Fibroblast of lung (primary cell): ENCODE measurements around the gene LAPTM5. TPM values are rescaled to one million over a fixed set of nuclear protein-coding genes. Genes with fewer than 3 reads are reported as not detected.

ENCODE experiments used
- DNase-seq, 2 donors: peaks; one replicate each; pipeline versions ENCODE4 v3.0.0 to v3.0.0-alpha.2; 2010; ENCODE audit warnings: low read depth in 2 of 2
- H2AFZ ChIP-seq: 2 replicates; pipeline ENCODE4 v1.5.1; 2012; ENCODE audit warnings: low read length, control low read depth, inconsistent platforms
- H3K27ac ChIP-seq: 2 replicates; pipeline ENCODE4 v1.5.1; 2011; ENCODE audit warnings: low read length, control low read depth; ENCODE audit not compliant: insufficient read depth
- H3K27me3 ChIP-seq: 2 replicates; pipeline ENCODE4 v1.5.1; 2011; ENCODE audit warnings: mild to moderate bottlenecking, low read length; ENCODE audit not compliant: control insufficient read depth, insufficient read depth
- H3K36me3 ChIP-seq: 2 replicates; pipeline ENCODE4 v1.5.1; 2011; ENCODE audit warnings: low read length; ENCODE audit not compliant: control insufficient read depth, insufficient read depth
- H3K4me1 ChIP-seq: 2 replicates; pipeline ENCODE4 v1.5.1; 2011; ENCODE audit warnings: low read length; ENCODE audit not compliant: control insufficient read depth, insufficient read depth; ENCODE audit errors: extremely low read depth
- H3K4me2 ChIP-seq: 2 replicates; pipeline ENCODE4 v1.5.1; 2011; ENCODE audit warnings: low read length, control low read depth; ENCODE audit not compliant: insufficient read depth; ENCODE audit errors: extremely low read depth
- H3K4me3 ChIP-seq, 4 experiments: fragments of 200-600 bp in 1 of 4; sonication (generic) in 1 of 4; replicated peaks in 1 of 4; 2 replicates each; pipeline ENCODE4 v1.5.1; 2011 to 2016; ENCODE audit warnings: low read length in 4 of 4, low read depth in 3 of 4, mild to moderate bottlenecking in 3 of 4, control low read depth in 2 of 4, inconsistent platforms in 1 of 4, mixed read lengths in 1 of 4; ENCODE audit not compliant: insufficient read depth in 1 of 4; ENCODE audit errors: control extremely low read depth in 1 of 4
- H3K79me2 ChIP-seq: 2 replicates; pipeline ENCODE4 v1.5.1; 2012; ENCODE audit warnings: mild to moderate bottlenecking, low read length, inconsistent platforms; ENCODE audit not compliant: control insufficient read depth, insufficient read depth
- H3K9ac ChIP-seq: 2 replicates; pipeline ENCODE4 v1.5.1; 2011; ENCODE audit warnings: mild to moderate bottlenecking, low read length, control low read depth; ENCODE audit not compliant: insufficient read depth
- H3K9me3 ChIP-seq: 2 replicates; pipeline ENCODE4 v1.5.1; 2012; ENCODE audit warnings: low read depth, low read length; ENCODE audit not compliant: control insufficient read depth, insufficient read depth
- H4K20me1 ChIP-seq: 2 replicates; pipeline ENCODE4 v1.5.1; 2011; ENCODE audit warnings: low read length; ENCODE audit not compliant: control insufficient read depth, insufficient read depth; ENCODE audit errors: extremely low read depth
- CTCF ChIP-seq, 2 donors: IDR thresholded peaks in 1 of 2; conservative IDR thresholded peaks in 1 of 2; 1 replicate in 1 of 2; 2 replicates in 1 of 2; pipeline ENCODE4 v1.5.1; 2011 to 2012; ENCODE audit warnings: low read length in 2 of 2, control low read depth in 1 of 2, inconsistent platforms in 1 of 2, low read depth in 1 of 2, mild to moderate bottlenecking in 1 of 2
- EZH2 ChIP-seq: IDR thresholded peaks from 2 replicates; pipeline ENCODE4 v1.5.1; 2012; ENCODE audit warnings: low read length, control low read depth, mild to moderate bottlenecking; ENCODE audit errors: missing control alignments
- polyA plus RNA-seq, 2 donors: library from polyadenylated mRNA; depleted of rRNA in 1 of 2; stranded (reverse) in 1 of 2; unstranded in 1 of 2; fragments of >200 nt; gene quantifications; 2 replicates each; pipeline ENCODE4 v1.2.1, GENCODE V29; 2011 to 2012; ENCODE audit warnings: missing spikeins in 1 of 2
- total RNA-seq: library from RNA; depleted of rRNA; stranded (reverse); fragments of >200 nt; gene quantifications from 2 replicates; pipeline ENCODE4 v1.2.1, GENCODE V29; 2014

LAPTM5 gene
- total and polyA plus RNA-seq, 2 donors (not counting 1 experiment from before 2014, with no cell fraction given): under 0.01 to 0.32 TPM

- peaks cover 5% of the 10 kb centered on the region for H3K27me3 ChIP-seq
- no peak overlapping the region for H3K27ac ChIP-seq
- H3K9me3 ChIP-seq: no peaks in the 10 kb centered on the region
- no peaks in the 10 kb centered on the region for H3K4me1 ChIP-seq
- no peak overlapping the region for H3K9ac ChIP-seq
- H3K36me3 ChIP-seq: no peaks in the 10 kb centered on the region
- no peak overlapping the region for H3K4me2 ChIP-seq
- no peak overlapping the region for H2AFZ ChIP-seq
- no peak overlapping the region for H3K4me3 ChIP-seq
- TF ChIP-seq EZH2: no peak
- TF ChIP-seq CTCF (conservative IDR thresholded peaks at IDR 0.05 in 1 of 2, IDR thresholded peaks at IDR 0.05 in 1 of 2; ENCODE audit: low read depth in 1 of 2, low read length in 2 of 2): no peak
- no peaks in the 10 kb centered on the region for H3K79me2 ChIP-seq
- DNase-seq: no peak
- H4K20me1 ChIP-seq: no peaks in the 10 kb centered on the region
These were observed 19.7 kb upstream of the LAPTM5 start for GRCh38 chr1:30777060-30777903.

- Histone ChIP-seq H3K9ac (no peak overlapping the region), H3K27me3 (peaks cover 5% of the 10 kb centered on the region), H3K4me2 (no peak overlapping the region), H2AFZ (no peak overlapping the region), H3K27ac (no peak overlapping the region), H3K36me3 (no peaks in the 10 kb centered on the region), H3K79me2 (no peaks in the 10 kb centered on the region), H3K4me1 (no peaks in the 10 kb centered on the region), H4K20me1 (no peaks in the 10 kb centered on the region), H3K4me3 (no peak overlapping the region), H3K9me3 (no peaks in the 10 kb centered on the region)
- DNase-seq: no peak
- TF ChIP-seq EZH2 (no peak), CTCF (conservative IDR thresholded peaks at IDR 0.05 in 1 of 2, IDR thresholded peaks at IDR 0.05 in 1 of 2; ENCODE audit: low read depth in 1 of 2, low read length in 2 of 2) (no peak)
These were observed 18.8 kb upstream of the LAPTM5 start for GRCh38 chr1:30776097-30777059.

GRCh38 chr1:30775433-30775975 is 17.9 kb upstream of the LAPTM5 start:
- no peak for DNase-seq
- H3K4me2 ChIP-seq: no peak overlapping the region
- no peak overlapping the region for H3K27ac ChIP-seq
- H2AFZ ChIP-seq: no peak overlapping the region
- peaks cover 2% of the 10 kb centered on the region for H3K27me3 ChIP-seq
- H3K36me3 ChIP-seq: no peaks in the 10 kb centered on the region
- no peak overlapping the region for H3K4me3 ChIP-seq
- no peaks in the 10 kb centered on the region for H3K4me1 ChIP-seq
- no peak for TF ChIP-seq EZH2
- TF ChIP-seq CTCF (conservative IDR thresholded peaks at IDR 0.05 in 1 of 2, IDR thresholded peaks at IDR 0.05 in 1 of 2; ENCODE audit: low read depth in 1 of 2, low read length in 2 of 2): no peak
- H4K20me1 ChIP-seq: no peaks in the 10 kb centered on the region
- H3K79me2 ChIP-seq: no peaks in the 10 kb centered on the region
- H3K9ac ChIP-seq: no peak overlapping the region
- H3K9me3 ChIP-seq: no peaks in the 10 kb centered on the region
